GM18526 (cell line): ENCODE results near the gene CPSF7.

Experiments used
- POLR2A ChIP-seq: IDR thresholded peaks from 3 replicates; pipeline ENCODE4 v1.6.1; 2011; ENCODE audit not compliant: insufficient read length; ENCODE audit errors: extremely low read depth

CPSF7 gene

DNA sequence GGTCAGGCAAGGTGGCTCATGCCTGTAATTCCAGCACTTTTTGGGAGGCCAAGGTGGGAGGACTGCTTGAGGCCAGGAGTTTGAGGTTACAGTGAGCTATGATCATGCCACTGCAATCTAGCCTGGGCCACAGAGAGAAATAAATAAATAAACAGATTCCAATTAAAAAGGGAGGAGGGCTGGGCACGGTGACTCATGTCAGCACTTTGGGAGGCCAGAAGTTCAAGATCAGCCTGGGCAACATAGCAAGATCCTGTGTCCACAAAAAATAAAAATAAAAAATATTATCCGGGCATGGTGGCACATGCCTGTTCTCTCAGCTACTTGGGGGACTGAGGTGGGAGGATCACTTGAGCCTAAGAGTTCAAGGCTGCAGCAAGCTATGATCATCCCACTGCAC is 75.6 kb downstream of the CPSF7 start:
- TF ChIP-seq POLR2A, result no peak

- no peak for TF ChIP-seq POLR2A
These were observed 76.4 kb downstream of the CPSF7 start for GRCh38 chr11:61353131-61354067.
